Diencephalon (tissue), 1 donor: ENCODE results near the gene HSFX3. TPM values are rescaled to one million over a fixed set of nuclear protein-coding genes. Genes with fewer than 3 reads are reported as not detected.

Source experiments
- total RNA-seq: library from RNA; depleted of rRNA; stranded (reverse); fragments of >200 nt; gene quantifications from one replicate; pipeline ENCODE4 v1.2.3, GENCODE V29; 2014

HSFX3 gene, protein sequence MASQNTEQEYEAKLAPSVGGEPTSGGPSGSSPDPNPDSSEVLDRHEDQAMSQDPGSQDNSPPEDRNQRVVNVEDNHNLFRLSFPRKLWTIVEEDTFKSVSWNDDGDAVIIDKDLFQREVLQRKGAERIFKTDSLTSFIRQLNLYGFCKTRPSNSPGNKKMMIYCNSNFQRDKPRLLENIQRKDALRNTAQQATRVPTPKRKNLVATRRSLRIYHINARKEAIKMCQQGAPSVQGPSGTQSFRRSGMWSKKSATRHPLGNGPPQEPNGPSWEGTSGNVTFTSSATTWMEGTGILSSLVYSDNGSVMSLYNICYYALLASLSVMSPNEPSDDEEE
- not detected for total RNA-seq

DNA sequence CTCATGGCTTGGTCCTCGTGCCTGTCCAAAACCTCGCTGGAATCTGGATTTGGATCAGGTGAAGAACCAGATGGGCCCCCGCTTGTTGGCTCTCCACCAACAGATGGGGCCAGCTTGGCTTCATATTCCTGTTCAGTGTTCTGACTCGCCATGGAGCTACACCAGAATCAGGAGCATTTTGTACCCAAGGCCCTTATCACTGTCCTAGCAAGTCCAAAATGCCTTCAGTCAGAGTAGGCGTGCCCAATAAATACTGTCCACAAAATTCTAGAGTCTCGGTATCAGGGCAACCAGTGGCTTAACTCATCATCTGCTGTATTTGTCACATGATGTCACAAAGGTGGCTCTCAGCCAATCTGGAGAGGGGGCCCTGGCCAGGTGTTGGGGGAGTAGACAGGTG lies at the start of gene HSFX3:
Gene HSFX3, minus strand, starts transcription at position 224 of the 400 bp plus-strand sequence. Its CDS starts 72 bp downstream, at position 152.

DNA sequence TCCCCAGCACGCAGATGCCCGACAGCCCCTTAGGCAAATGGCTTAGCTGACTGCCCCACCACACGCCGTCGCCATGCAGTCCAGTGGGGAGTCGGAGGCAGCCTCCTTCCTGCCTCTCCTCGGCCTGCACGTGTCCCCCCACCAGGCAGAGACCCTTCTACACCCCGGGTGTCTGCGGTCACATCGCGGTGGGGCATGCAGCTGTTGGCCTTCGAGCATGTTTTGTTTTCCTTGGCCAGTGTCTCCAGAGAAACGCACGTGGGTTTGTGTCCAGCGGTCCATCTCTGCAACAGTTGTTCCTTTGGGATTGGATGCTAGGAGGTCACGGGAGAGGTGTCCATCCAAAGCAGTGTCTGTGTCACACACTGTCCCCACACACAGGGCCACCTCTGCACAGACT lies 45.5 kb upstream of the HSFX3 start, which contains the start of gene HSFX2:
Gene HSFX2, minus strand, starts transcription at position 101 of the 400 bp plus-strand sequence. CDS start 614 bp downstream, outside the sequence.

DNA sequence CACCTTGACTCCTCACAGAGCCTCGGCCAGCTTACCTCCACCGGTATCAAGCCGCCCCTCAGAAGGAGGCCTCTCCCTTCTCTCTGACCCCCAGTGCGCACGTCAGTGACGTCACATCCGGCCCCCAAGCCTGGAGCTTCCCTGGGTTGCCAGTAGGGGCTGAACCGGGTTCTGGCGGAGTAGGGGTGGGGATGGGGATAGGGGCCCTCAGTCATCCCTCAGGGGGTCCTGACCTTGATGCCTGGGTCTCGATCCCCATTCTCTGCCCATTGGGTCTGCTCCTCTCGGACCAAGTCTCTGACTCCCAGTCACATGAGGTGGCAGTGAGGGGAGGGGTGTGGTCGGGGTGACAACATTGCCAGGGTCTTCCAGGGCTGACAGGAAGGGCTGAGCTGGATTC lies 37.6 kb upstream of the HSFX3 start, which contains the start of gene MAGEA9B:
Gene MAGEA9B, minus strand, starts transcription at position 101 of the 400 bp plus-strand sequence. CDS start 4,280 bp downstream, outside the sequence.

DNA sequence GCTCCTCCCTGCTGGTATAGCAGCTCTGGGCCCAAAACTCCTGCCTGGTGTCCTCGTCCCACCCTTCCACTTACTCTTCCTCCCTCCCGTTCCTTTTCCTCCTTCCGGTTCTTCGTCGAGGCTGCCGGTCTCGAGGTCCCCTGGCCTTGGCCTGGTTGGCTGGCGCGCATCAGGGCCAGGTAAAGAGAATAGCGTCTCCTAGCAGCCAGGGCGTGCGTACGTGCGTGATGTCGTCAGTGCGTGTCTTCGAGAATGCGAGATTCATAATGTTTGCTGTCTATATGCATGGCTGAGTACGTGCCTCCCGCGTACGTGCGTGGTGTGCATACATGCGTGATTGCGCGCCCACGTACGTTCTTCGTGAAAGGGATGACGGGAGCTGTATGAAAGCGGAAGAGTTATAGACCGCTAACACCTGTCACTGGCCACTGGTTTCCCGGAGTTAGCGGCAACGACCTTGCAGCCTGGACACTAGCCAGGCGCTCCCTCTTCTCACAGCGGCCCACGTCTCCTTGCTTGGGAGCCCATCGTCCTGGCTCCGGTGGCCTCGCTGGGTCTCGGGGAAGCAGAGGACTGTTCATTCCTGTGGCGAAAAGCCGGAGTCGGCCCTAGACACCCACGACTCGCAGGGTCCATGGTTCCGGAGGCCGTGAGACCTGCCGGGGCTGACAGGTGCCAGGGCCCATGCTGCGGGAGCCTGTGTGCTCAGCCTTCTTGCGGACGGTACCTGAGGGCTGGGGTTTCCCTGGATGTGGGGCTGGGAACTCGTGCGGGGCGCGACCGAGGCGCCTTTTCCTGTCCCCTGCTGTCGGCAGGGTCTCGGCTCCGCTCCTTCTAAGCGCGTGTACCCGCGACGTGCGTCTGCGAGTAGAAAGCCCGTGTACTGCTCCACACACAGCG lies 8.9 kb downstream of the HSFX3 start, which contains the start of gene EOLA1:
Gene EOLA1, plus strand, starts transcription at position 392 of the 900 bp plus-strand sequence. CDS start 4,619 bp downstream, outside the sequence.

DNA sequence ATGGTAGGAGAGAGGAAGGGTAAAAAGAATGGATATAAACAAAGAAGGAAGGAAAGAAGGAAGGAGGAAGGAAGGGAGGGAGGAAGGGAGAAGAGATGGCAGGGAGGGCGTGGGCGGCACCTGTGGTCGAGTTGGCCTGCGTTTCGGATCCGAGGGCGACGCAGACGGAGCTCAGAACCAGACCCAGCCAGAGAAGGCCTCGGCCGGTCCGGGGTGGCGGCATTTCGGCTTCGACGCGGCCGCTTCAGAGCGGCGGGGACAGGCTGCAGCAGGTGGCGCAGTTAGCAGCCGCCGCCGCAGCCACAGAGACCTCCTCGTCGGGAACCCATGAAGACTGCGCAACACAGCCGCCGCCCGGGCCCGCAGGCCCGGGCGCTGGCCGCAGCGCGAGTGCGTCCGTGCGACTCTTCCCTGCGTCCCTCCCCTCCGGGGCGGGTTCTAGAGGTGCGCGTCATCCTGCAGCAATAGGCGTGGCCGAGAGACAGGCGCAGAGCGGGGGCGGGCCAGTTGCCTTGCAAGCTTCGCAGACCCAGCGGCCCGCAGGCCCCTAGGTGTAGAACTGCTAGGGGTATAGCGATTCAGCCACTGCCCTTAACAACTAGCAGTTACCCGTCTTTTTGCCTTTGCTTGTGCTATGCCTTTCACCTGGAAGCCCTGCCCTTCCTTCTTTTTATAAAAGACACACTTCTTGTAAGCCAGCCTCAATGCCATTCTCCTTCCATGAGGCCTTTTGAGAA lies 44.6 kb downstream of the HSFX3 start, which contains the start of gene IDS:
Gene IDS, minus strand, starts transcription at position 392 of the 737 bp plus-strand sequence. Its CDS starts 169 bp downstream, at position 223.

Other genes with a start within 250 kb of the HSFX3 start
- gene IDS, start 44.6 kb downstream of the HSFX3 start, total RNA-seq: 176 TPM
- 13.4 TPM for gene EOLA1, start 8.9 kb downstream of the HSFX3 start, total RNA-seq
- gene MAGEA9B, start 37.5 kb upstream of the HSFX3 start, total RNA-seq: not detected
- 1.4 TPM for gene HSFX2, start 45.4 kb upstream of the HSFX3 start, total RNA-seq
- 37.1 TPM for gene TMEM185A, start 81.9 kb upstream of the HSFX3 start, total RNA-seq
- not detected for gene MAGEA11, start 162.1 kb upstream of the HSFX3 start, total RNA-seq
- 2.3 TPM for gene HSFX1, start 224.1 kb upstream of the HSFX3 start, total RNA-seq
- not detected for gene MAGEA9, start 232.0 kb upstream of the HSFX3 start, total RNA-seq